Vagina (tissue), 2 donors: ENCODE measurements around the gene ACOT6.

Experiments
- POLR2A ChIP-seq, 2 donors: fragments of 450-650 bp; IDR thresholded peaks; one replicate each; pipeline ENCODE4 v1.6.1; 2017; ENCODE audit warnings: antibody characterized with exemption in 2 of 2, mild to moderate bottlenecking in 2 of 2, moderate library complexity in 2 of 2
- POLR2AphosphoS5 ChIP-seq, 2 donors: sonication (generic); formaldehyde crosslinking; IDR thresholded peaks; one replicate each; pipeline ENCODE4 v1.9.0; 2017; ENCODE audit warnings: antibody characterized with exemption in 2 of 2, mild to moderate bottlenecking in 2 of 2, low read depth in 1 of 2; ENCODE audit not compliant: insufficient read depth in 1 of 2
- TF ChIP-seq, protein P1 (sequence below), 3 experiments: fragments of 450-650 bp in 2 of 3; fragments of 200-600 bp in 1 of 3; sonication (generic) in 1 of 3; IDR thresholded peaks; one replicate each; pipeline ENCODE4 v1.5.1; 2017 to 2019; ENCODE audit warnings: antibody characterized with exemption in 3 of 3, mild to moderate bottlenecking in 2 of 3, moderate library complexity in 2 of 3

DNA sequence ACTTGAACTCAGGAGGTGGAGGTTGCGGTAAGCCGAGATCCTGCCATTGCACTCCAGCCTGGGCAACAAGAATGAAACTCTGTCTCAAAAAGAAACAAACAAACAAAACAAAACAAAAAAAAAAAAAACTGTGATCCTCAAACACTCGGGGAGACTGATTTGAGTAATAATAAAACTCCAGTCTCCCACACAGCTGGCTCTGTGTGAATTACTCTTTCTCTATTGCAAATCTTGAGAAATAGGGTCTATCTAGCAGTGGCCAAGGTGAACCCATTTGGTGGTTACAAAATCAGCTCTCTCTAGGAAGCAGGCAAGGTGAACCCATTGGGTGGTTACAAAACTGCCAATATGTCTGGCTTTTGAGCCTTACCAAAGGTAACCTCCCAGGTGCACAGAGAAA, 6.0 kb upstream of the ACOT6 start:
- TF ChIP-seq, protein P1, sequence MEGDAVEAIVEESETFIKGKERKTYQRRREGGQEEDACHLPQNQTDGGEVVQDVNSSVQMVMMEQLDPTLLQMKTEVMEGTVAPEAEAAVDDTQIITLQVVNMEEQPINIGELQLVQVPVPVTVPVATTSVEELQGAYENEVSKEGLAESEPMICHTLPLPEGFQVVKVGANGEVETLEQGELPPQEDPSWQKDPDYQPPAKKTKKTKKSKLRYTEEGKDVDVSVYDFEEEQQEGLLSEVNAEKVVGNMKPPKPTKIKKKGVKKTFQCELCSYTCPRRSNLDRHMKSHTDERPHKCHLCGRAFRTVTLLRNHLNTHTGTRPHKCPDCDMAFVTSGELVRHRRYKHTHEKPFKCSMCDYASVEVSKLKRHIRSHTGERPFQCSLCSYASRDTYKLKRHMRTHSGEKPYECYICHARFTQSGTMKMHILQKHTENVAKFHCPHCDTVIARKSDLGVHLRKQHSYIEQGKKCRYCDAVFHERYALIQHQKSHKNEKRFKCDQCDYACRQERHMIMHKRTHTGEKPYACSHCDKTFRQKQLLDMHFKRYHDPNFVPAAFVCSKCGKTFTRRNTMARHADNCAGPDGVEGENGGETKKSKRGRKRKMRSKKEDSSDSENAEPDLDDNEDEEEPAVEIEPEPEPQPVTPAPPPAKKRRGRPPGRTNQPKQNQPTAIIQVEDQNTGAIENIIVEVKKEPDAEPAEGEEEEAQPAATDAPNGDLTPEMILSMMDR (IDR thresholded peaks at IDR 0.05) = no peak
- TF ChIP-seq POLR2A (IDR thresholded peaks at IDR 0.05) = no peak
- TF ChIP-seq POLR2AphosphoS5 (IDR thresholded peaks at IDR 0.05; ENCODE audit: insufficient read depth in 1 of 2, low read depth in 1 of 2) = no peak
